ENCODE measurements around the gene HIGD1C. TPM values are rescaled to one million over a fixed set of nuclear protein-coding genes. Genes with fewer than 3 reads are reported as not detected.

The HIGD1C gene
- total and polyA plus RNA-seq, 4 donors: not detected

GRCh38 chr12:51018956-51019355 lies 66.6 kb downstream of the HIGD1C start:
- H3K4me3 ChIP-seq: no peak overlapping the region
- no peak for DNase-seq
- H3K9me3 ChIP-seq (ENCODE audit: control insufficient read depth in 4 of 4, insufficient read depth in 3 of 4, low read length in 3 of 4): no peaks in the 10 kb centered on the region
- H3K36me3 ChIP-seq (ENCODE audit: control insufficient read depth in 4 of 4, insufficient read depth in 4 of 4, low read length in 4 of 4): peaks cover 0 to 1% (median 0%) of the 10 kb centered on the region in 4 donors
- ATAC-seq (ENCODE audit: insufficient read depth, low FRiP score): no peak
- peaks cover 3 to 6% (median 6%) of the 10 kb centered on the region in 5 donors for H3K4me1 ChIP-seq (ENCODE audit: control insufficient read depth in 5 of 5, insufficient read depth in 5 of 5, low read length in 5 of 5)
- 82 to 90% methylated on average over 2 of the region's 2 CpGs for WGBS, 2 donors
- H3K27ac ChIP-seq (ENCODE audit: low read depth in 1 of 2, low read length in 1 of 2): no peak overlapping the region
- H3K9ac ChIP-seq (ENCODE audit: insufficient read depth in 1 of 2, low read length in 2 of 2): no peak overlapping the region
- TF ChIP-seq CTCF (IDR thresholded peaks at IDR 0.05; ENCODE audit: control extremely low read depth, extremely low read depth): no peak
- H3K27me3 ChIP-seq (ENCODE audit: control insufficient read depth in 3 of 3, insufficient read depth in 3 of 3, low read length in 2 of 3): no peaks in the 10 kb centered on the region

GRCh38 chr12:51019927-51020326 lies 67.6 kb downstream of the HIGD1C start:
- no peak for TF ChIP-seq CTCF (IDR thresholded peaks at IDR 0.05; ENCODE audit: control extremely low read depth, extremely low read depth)
- DNase-seq (no peak), ATAC-seq (ENCODE audit: insufficient read depth, low FRiP score) (no peak)
- WGBS, 2 donors: 57 to 78% methylated on average over 2 of the region's 2 CpGs
- peaks cover 0 to 1% (median 0%) of the 10 kb centered on the region in 4 donors for H3K36me3 ChIP-seq (ENCODE audit: control insufficient read depth in 4 of 4, insufficient read depth in 4 of 4, low read length in 4 of 4)
- H3K9ac ChIP-seq (ENCODE audit: insufficient read depth in 1 of 2, low read length in 2 of 2): no peak overlapping the region
- peaks cover 5 to 14% (median 6%) of the 10 kb centered on the region in 5 donors for H3K4me1 ChIP-seq (ENCODE audit: control insufficient read depth in 5 of 5, insufficient read depth in 5 of 5, low read length in 5 of 5)
- no peaks in the 10 kb centered on the region for H3K9me3 ChIP-seq (ENCODE audit: control insufficient read depth in 4 of 4, insufficient read depth in 3 of 4, low read length in 3 of 4)
- H3K27ac ChIP-seq (ENCODE audit: low read depth in 1 of 2, low read length in 1 of 2): no peak overlapping the region
- no peaks in the 10 kb centered on the region for H3K27me3 ChIP-seq (ENCODE audit: control insufficient read depth in 3 of 3, insufficient read depth in 3 of 3, low read length in 2 of 3)
- H3K4me3 ChIP-seq: no peak overlapping the region

Small RNA genes lying within 50 kb of the gene (small RNA-seq; reads per million reads assigned to genes)
- gene AC008121.1 (ENCODE audit: low replicate concordance): not detected
- not detected for gene RF00019 (ENCODE audit: low replicate concordance)
- gene RNU6-87P (ENCODE audit: low replicate concordance): not detected

Other genes with a start within 250 kb of the HIGD1C start
- 10 to 100 TPM; 28.5 to 54.1 TPM for gene ATF1, start 188.4 kb upstream of the HIGD1C start, total RNA-seq
- gene ATF1, start 188.4 kb upstream of the HIGD1C start, polyA plus RNA-seq: 10 to 100 TPM in 1 of 2 donors, 1 to 10 TPM in 1; 7.7 to 16.1 TPM
- not detected for gene TMPRSS12, start 109.6 kb upstream of the HIGD1C start, total RNA-seq
- gene TMPRSS12, start 109.6 kb upstream of the HIGD1C start, polyA plus RNA-seq: not detected
- 100 to 1,000 TPM; 112 to 129 TPM for gene SLC11A2, start 73.8 kb downstream of the HIGD1C start, total RNA-seq
- 10 to 100 TPM; 29.2 to 69.2 TPM for gene SLC11A2, start 73.8 kb downstream of the HIGD1C start, polyA plus RNA-seq
- 10 to 100 TPM; 45.2 to 81.6 TPM for gene LETMD1, start 95.8 kb downstream of the HIGD1C start, total RNA-seq
- 10 to 100 TPM; 29.9 to 52.0 TPM for gene LETMD1, start 95.8 kb downstream of the HIGD1C start, polyA plus RNA-seq
- 10 to 100 TPM; 29.1 to 29.9 TPM for gene CSRNP2, start 131.1 kb downstream of the HIGD1C start, total RNA-seq
- 10 to 100 TPM; 10.7 to 12.0 TPM for gene CSRNP2, start 131.1 kb downstream of the HIGD1C start, polyA plus RNA-seq
- 10 to 100 TPM; 23.2 to 27.5 TPM for gene TFCP2, start 220.6 kb downstream of the HIGD1C start, total RNA-seq
- 10 to 100 TPM in 1 of 2 donors, 1 to 10 TPM in 1; 9.6 to 14.9 TPM for gene TFCP2, start 220.6 kb downstream of the HIGD1C start, polyA plus RNA-seq